GM10266 (cell line): Measurements from ENCODE around the gene MALAT1.
"Not testable (repeated sequence)": the region's sequence is repeated elsewhere in the genome, so short reads cannot be mapped to it uniquely, and the experiment has no call there.

Experiments used
- DNase-seq: peaks from one replicate; pipeline ENCODE4 v3.0.0; 2012; ENCODE audit errors: extremely low spot score
- TF ChIP-seq, protein P1 (sequence below): IDR thresholded peaks from 2 replicates; pipeline ENCODE4 v1.5.1; 2012; ENCODE audit warnings: mild to moderate bottlenecking, low read depth; ENCODE audit not compliant: control insufficient read depth, insufficient read depth; ENCODE audit errors: missing control alignments

The MALAT1 gene

DNA sequence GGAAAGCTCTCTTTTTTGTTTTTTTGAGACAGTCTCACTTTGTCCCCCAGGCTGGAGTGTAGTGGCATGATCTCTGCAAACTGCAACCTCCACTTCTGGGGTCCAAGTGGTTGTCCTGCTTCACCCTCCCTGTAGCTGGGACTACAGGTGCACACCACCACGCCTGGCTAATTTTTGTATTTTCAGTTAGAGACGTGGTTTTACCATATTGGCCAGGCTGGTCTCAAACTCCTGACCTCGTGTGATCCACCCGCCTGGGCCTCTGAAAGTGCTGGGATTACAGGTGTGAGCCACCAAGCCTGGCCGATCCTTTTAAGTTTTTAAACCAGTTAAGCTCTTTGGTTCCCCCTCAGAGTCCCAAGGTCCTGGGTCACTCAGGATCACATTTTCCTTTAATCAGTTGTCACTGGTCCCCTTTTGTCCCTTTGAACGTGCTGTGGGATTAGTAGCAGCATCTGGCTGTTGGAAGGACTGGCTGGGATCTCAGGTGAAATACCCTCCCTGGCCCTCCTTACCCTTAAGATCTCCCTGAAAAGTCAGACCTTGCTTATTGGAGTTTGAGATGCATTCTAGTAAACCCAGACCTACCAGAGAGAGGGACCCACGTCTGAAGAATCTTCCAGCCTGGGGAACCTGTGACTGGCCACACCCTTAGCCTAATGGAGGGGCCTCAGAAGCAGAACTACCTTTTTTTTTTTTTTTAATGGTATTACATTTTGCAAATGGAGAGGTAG, 8.1 kb downstream of the MALAT1 start:
- TF ChIP-seq, protein P1, sequence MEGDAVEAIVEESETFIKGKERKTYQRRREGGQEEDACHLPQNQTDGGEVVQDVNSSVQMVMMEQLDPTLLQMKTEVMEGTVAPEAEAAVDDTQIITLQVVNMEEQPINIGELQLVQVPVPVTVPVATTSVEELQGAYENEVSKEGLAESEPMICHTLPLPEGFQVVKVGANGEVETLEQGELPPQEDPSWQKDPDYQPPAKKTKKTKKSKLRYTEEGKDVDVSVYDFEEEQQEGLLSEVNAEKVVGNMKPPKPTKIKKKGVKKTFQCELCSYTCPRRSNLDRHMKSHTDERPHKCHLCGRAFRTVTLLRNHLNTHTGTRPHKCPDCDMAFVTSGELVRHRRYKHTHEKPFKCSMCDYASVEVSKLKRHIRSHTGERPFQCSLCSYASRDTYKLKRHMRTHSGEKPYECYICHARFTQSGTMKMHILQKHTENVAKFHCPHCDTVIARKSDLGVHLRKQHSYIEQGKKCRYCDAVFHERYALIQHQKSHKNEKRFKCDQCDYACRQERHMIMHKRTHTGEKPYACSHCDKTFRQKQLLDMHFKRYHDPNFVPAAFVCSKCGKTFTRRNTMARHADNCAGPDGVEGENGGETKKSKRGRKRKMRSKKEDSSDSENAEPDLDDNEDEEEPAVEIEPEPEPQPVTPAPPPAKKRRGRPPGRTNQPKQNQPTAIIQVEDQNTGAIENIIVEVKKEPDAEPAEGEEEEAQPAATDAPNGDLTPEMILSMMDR: no peak
- DNase-seq: no peak

DNA sequence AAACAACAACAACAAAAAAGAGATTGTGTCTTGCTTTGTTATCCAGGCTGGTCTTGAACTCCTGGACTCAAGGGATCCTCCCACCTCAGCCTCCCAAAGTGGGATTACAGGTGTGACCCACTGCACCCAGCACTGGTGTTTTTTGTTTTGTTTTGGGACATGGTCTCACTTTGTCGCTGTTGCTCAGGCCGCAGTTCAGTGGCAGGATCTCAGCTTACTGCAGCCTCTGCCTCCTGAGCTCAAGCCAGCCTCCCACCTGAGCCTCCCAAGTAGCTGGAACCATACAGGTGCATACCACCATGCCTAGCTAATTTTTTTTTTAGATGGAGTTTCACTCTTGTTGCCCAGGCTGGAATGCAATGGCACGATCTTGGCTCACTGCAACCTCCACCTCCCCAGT, 13.5 kb downstream of the MALAT1 start:
- DNase-seq: not testable (repeated sequence)

DNA sequence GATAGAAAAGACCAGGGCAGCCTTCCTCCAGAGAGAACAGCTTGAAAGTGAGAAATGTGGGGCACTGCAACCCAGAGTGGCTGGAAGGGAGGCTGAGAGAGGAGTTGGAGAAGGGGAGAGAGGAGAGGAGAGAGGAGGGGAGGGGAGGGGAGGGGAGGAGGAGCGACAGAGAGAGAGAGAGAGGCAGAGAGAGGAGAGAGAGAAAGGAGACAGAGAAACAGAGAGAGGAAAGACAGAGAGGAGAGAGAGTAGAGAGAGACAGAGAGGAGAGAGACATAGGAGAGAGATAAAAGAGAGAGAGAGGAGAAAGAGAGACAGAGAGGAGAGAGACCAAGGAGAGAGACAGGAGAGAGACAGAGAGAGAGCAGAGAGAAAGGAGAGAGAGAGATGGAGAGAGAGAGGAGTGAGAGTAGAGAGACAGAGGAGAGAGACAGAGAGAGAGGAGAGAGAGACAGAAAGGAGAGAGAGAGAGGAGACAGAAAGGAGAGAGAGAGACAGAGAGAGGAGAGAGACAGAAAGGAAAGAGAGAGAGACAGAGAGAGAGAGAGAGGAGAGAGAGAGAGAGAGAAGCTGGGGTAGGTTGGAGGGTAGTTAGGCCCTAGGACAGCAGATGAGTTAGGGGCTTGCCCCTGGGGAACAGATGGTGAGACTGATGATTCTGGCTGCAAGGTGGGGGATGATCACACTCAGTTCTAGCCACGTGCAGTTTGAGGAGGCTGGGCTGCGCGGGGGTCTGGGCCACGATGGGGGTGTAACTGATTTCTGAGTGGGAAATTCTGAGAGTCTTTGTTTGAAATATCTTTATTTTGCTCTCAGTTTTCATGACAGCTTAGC, 17.5 kb downstream of the MALAT1 start:
- no peak for DNase-seq
- TF ChIP-seq, protein P1: no peak

DNA sequence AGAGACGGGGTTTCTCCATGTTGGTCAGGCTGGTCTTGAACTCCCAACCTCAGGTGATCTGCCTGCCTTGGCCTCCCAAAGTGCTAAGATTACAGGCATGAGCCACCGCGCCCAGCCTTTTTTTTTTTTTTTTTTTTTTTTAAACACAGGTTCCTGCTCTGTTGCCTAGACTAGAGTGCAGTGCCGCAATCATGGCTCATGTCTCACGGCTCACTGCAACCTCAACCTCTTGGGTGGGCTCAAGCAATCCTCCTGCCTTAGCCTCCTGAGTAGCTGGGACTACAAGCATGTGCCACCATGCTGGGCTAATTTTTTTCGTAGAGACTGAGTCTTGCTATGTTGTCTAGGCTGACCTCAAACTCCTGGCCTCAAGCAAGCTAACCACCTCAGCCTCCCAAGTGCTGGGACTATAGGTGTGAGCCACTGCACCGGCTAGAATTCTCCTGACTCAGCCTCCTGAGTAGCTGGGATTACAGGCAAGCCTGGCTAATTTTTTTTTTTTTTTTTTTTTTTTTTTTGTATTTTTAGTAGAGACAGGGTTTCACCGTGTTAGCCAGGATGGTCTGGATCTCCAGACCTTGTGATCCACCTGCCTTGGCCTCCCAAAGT, 20.2 kb downstream of the MALAT1 start:
- DNase-seq: not testable (repeated sequence)

DNA sequence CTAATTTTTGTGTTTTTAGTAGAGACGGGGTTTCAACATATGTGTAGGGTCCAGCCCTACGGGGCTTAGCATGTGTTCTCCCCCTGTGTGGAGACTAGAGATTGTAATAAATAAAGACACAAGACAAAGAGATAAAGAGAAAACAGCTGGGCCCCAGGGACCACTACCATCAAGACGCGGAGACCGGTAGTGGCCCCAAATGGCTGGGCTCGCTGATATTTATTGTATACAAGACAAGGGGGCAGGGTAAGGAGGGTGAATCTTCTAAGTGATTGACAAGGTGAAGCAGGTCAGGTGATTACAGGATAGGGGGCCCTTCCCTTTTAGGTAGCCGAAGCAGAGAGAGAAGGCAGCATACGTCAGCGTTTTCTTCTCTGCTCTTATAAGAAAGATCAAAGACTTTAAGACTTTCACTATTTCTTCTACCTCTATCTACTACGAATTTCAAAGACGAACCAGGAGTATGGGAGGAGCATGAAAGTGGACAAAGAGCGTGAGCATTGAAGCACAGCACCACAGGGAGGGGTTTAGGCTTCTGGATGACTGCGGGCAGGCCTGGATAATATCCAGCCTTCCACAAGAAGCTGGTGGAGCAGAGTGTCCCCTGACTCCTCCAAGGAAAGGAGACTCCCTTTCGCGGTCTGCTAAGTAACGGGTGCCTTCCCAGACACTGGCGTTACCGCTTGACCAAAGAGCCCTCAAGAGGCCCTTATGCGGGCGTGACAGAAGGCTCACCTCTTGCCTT, 23.1 kb downstream of the MALAT1 start:
- DNase-seq: not testable (repeated sequence)

DNA sequence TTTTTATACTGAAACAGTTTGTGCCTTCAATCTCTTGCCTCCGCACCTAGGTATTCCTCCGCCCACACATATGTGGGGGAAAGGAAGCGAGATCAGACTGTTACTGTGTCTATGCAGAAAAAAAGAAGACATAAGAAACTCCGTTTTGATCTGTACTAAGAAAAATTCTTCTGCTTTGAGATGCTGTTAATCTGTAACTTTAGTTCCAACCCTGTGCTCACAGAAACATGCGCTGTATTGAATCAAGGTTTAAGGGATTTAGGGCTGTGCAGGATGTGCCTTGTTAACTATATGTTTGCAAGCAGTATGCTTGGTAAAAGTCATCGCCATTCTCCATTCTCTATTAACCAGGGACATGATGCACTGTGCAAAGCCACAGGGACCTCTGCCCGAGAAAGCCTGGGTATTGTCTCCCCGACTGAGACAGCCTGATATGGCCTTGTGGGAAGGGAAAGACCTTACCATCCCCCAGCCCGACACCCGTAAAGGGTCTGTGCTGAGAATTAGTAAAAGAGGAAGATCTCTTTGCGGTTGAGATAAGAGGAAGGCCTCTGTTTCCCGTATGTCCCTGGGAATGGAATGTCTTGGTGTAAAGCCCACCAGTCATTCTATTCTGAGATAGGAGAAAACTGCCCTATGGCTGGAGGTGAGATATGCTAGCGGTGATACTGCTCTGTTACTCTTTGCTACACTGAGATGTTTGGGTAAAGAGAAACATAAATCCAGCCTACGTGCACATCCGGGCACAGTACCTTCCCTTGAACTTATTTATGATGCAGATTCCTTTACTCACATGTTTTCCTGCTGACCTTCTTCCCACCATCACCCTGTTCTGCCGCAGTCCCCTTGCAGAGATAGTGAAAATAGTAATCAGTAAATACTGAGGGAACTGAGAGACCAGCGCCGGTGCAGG, 24.1 kb downstream of the MALAT1 start:
- not testable (repeated sequence) for DNase-seq

DNA sequence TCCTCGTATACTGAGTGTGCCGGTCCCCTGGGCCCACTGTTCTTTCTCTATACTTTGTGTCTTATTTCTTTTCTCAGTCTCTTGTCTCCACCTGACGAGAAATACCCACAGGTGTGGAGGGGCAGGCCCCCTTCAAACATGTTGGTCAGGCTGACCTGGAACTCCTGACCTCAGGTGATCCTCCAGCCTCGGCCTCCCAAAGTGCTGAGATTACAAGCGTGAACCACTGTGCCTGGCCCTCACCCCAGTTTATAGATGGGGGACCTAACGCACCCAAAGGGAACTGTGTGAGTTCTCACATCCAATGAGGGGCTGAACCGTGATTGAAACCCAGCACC, 24.8 kb downstream of the MALAT1 start:
- DNase-seq: not testable (repeated sequence)

DNA sequence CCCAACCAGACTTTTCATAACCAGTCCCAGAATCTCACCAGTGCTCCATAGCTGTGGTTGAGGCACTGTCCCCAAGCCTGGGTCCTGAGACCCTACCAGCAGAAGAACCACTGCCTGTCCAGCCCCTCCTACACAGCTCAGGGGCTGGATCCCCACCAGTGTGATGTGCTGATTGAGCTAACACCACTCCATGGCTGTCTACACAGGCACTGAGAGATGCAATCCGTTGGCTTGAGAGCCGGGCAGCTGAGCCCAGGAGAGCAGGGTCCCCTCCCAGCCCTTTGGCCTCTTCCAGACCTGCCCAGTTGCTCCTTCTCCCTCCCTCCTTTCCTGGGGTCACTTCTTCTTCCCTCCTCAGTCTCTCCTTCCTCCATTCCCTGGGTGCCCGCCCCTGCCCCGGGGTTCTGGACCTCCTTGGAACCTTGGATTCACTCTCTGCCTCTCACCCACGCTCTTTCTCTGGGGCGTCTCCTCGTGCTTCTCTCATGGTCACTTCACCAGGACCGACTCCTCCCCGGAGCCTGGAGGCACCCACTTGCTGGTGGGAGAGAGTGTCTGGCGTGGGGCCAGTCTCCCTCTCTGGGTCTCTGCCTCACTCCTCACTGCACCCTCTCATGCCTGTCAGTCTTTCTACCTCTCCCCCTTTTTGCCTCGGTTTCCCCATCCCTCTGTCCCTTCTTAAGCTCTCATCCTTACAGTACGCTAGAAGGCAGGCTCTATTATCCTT, 25.3 kb downstream of the MALAT1 start:
- DNase-seq: no peak
- TF ChIP-seq, protein P1: no peak
